H1 (cell line): ENCODE results near the gene CDCA5. TPM values are rescaled to one million over a fixed set of nuclear protein-coding genes. Genes with fewer than 3 reads are reported as not detected.

Experiments used
- CHD7 ChIP-seq: fragments of 300-600 bp; sonication (generic); IDR thresholded peaks from 2 replicates; pipeline ENCODE4 v1.7.1; 2012; ENCODE audit warnings: low read length, moderate library complexity, mild to moderate bottlenecking, inconsistent platforms; ENCODE audit not compliant: insufficient replicate concordance
- CREB1 ChIP-seq: IDR thresholded peaks from 2 replicates; pipeline ENCODE4 v1.6.1; 2012; ENCODE audit warnings: inconsistent platforms
- GABPA ChIP-seq: IDR thresholded peaks from 2 replicates; pipeline ENCODE4 v1.6.1; 2011; ENCODE audit warnings: mild to moderate bottlenecking, low read length, moderate library complexity, borderline replicate concordance; ENCODE audit not compliant: insufficient read depth
- HDAC6 ChIP-seq: IDR thresholded peaks from one replicate; pipeline ENCODE4 v1.7.1; 2012; ENCODE audit warnings: low read depth, mild to moderate bottlenecking, inconsistent platforms, low read length, moderate library complexity
- MAFK ChIP-seq: IDR thresholded peaks from 2 replicates; pipeline ENCODE4 v1.6.1; 2012; ENCODE audit warnings: low read depth, mild to moderate bottlenecking, improper control_type of control experiment, low read length
- NRF1 ChIP-seq: IDR thresholded peaks from 2 replicates; pipeline ENCODE4 v1.6.1; 2011; ENCODE audit warnings: mild to moderate bottlenecking, low read depth, low read length, improper control_type of control experiment
- RAD21 ChIP-seq, 2 experiments: IDR thresholded peaks in 1 of 2; conservative IDR thresholded peaks in 1 of 2; 2 replicates each; pipeline ENCODE4 v1.6.1; 2011; ENCODE audit warnings: low read depth in 2 of 2, low read length in 2 of 2, improper control_type of control experiment in 1 of 2, inconsistent platforms in 1 of 2, mild to moderate bottlenecking in 1 of 2, moderate library complexity in 1 of 2
- SP1 ChIP-seq: IDR thresholded peaks from 2 replicates; pipeline ENCODE4 v1.6.1; 2011; ENCODE audit warnings: low read depth, low read length
- SP2 ChIP-seq: IDR thresholded peaks from 2 replicates; pipeline ENCODE4 v1.6.1; 2012; ENCODE audit warnings: mild to moderate bottlenecking, low read length, inconsistent platforms
- polyA plus RNA-seq, 7 experiments: library from polyadenylated mRNA; depleted of rRNA in 3 of 7; stranded (reverse) in 5 of 7; unstranded in 2 of 7; fragments of >200 nt in 5 of 7; fragments of 200-250 nt in 2 of 7; gene quantifications; 1 replicate in 5 of 7; 2 replicates in 1 of 7; 4 replicates in 1 of 7; pipeline versions ENCODE4 v1.2.1 to v1.2.3, GENCODE V29; 2011 to 2013; ENCODE audit warnings: missing spikeins in 2 of 7, mixed read lengths in 2 of 7
- total RNA-seq: library from RNA; stranded (reverse); fragmentation: NEBNext Ultra II Directional; extraction: Animal tissue kit (Norgen Biotek cat#: 25700); gene quantifications from 2 replicates; pipeline ENCODE4 v1.2.1, GENCODE V29; 2021

The CDCA5 gene
- total and polyA plus RNA-seq, 2 of the 8 experiments (the other 6 are each of a cell fraction or from before 2014, with no cell fraction given), result 39.2 to 87.0 TPM

DNA sequence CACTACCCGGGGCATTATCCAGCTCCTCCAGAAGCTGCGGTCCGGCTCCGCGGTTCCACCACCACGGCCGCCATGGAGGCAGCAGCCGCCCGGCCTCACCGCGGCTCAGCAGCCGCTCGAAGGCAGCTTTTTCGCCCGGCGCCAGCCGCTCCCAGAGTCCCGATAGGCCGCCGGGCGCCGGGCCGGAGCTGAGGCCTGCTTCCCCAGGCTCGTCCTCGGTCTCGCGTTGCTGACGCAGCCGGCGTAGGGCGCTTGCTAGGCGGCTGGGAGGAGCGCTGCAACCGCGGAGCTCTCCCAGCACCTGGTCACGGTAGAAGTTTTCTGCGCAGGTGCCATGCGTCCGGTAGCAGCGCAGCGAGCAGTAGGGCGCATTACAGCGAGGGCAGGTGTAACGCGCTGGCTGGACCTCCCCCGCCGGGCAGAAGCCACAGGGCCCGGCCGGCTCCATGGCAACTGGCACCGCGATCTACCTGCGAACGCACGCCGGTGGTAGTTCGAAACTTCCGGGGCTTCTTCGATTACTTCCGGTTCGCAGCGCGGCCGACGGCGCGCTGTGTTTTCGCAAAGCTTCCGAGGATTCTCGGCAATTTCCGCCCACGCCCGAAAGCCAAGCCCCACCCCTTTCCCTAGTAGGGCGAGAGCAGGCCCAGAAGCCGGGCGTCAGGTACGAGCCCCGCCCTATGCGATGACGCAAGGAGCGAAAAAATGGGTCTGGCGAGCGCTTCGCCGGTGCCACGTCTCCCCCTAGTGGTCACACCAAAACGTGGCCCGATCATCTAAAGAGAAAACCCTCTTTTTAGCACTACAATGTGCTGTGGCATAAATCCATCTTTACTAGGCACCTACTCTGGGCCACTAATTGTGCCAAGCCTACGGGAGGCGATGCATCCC, 33.6 kb upstream of the CDCA5 start, which contains the start of gene ZNHIT2 (continued):
- TF ChIP-seq CHD7, result no peak
- peak; percentile 37; the same call in 1 of the 2 replicates for TF ChIP-seq SP1
- no peak for TF ChIP-seq HDAC6
- peak; percentile 13; the same call in 1 of the 2 replicates for TF ChIP-seq NRF1
- TF ChIP-seq SP2, result no peak
- TF ChIP-seq GABPA, result peak; percentile 96
- peak; percentile 90 for TF ChIP-seq CREB1
- peak; percentile 76 to 80 for TF ChIP-seq RAD21 (IDR thresholded peaks at IDR 0.05 in 1 of 2, conservative IDR thresholded peaks at IDR 0.05 in 1 of 2; ENCODE audit: low read depth in 2 of 2, low read length in 2 of 2)
- TF ChIP-seq MAFK, result no peak
